ENCODE measurements around the gene MCC.

DNA sequence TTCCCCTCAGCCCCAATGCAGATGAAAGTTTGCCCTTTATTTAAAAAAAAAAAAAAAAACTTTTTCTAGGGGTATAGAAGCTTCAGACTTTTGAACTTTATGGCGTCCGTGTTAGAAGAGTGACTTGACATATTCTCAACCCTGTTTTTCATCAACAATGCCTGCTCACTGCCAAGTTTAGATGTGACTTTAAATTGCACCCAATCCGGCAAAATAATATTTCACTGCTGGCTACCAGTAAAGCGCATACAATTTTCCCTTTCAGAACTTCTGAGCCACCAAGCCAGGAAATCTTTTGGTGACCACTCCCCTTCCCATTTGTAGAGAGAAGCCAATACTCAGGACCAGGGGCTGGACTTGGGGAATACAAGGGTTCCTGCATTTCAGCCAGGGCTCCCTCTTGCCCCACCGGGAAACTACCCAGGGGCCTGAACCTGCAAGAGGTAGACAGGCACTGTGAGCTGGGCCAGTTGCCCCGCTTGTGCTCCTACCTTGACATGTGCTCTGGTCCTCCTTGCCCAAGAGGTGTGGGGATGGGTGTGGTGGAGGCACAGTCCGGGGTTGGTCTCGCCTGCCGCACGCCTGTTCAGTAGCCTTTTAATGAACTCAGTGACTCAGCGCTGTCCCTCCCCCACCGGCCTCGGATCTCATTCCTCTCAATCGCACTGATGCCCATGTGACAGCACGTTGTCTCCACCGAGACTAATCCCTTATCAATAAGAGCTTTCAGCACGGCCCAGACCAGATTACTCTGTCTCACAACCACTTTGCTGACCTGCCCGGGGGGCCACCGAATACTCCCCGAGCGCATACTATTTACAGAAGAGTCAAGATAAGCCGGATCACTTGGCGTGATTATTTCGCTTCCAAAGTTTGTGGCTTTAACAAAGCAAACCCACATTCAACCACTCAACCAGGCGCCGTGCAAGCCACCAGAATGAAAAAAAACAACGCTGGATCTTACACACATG, 285.2 kb downstream of the MCC start:
- TF ChIP-seq, protein P1, sequence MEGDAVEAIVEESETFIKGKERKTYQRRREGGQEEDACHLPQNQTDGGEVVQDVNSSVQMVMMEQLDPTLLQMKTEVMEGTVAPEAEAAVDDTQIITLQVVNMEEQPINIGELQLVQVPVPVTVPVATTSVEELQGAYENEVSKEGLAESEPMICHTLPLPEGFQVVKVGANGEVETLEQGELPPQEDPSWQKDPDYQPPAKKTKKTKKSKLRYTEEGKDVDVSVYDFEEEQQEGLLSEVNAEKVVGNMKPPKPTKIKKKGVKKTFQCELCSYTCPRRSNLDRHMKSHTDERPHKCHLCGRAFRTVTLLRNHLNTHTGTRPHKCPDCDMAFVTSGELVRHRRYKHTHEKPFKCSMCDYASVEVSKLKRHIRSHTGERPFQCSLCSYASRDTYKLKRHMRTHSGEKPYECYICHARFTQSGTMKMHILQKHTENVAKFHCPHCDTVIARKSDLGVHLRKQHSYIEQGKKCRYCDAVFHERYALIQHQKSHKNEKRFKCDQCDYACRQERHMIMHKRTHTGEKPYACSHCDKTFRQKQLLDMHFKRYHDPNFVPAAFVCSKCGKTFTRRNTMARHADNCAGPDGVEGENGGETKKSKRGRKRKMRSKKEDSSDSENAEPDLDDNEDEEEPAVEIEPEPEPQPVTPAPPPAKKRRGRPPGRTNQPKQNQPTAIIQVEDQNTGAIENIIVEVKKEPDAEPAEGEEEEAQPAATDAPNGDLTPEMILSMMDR (IDR thresholded peaks at IDR 0.05) = no peak
- no peak for TF ChIP-seq ZFX (IDR thresholded peaks at IDR 0.05; ENCODE audit: borderline replicate concordance)
